Colonic mucosa (tissue), 4 donors: ENCODE results near the gene GAK. TPM values are rescaled to one million over a fixed set of nuclear protein-coding genes. Genes with fewer than 3 reads are reported as not detected.

Experiments used
- DNase-seq: peaks from one replicate; pipeline ENCODE4 v3.0.0-alpha.2; 2020
- H3K27ac ChIP-seq: fragments of 200-600 bp; one replicate; pipeline ENCODE4 v1.8.0; 2021
- H3K27me3 ChIP-seq: fragments of 200-600 bp; one replicate; pipeline ENCODE4 v1.8.0; 2021
- H3K36me3 ChIP-seq: fragments of 200-600 bp; one replicate; pipeline ENCODE4 v1.8.0; 2021
- H3K4me1 ChIP-seq: fragments of 200-600 bp; one replicate; pipeline ENCODE4 v1.8.0; 2021; ENCODE audit warnings: mild to moderate bottlenecking
- H3K4me3 ChIP-seq: fragments of 200-600 bp; one replicate; pipeline ENCODE4 v1.8.0; 2021
- H3K9ac ChIP-seq, 2 donors: one replicate each; pipeline ENCODE4 v1.7.0; 2013; ENCODE audit warnings: control low read depth in 2 of 2, low read depth in 2 of 2, low read length in 2 of 2
- H3K9me3 ChIP-seq: fragments of 200-600 bp; one replicate; pipeline ENCODE4 v1.8.0; 2021
- CTCF ChIP-seq: fragments of 200-600 bp; IDR thresholded peaks from one replicate; pipeline ENCODE4 v1.8.0; 2022; ENCODE audit warnings: antibody characterized with exemption, mild to moderate bottlenecking
- intact Hi-C: fragments of 100-400 bp; cut with DNase I; formaldehyde crosslinking; loops from one replicate; pipeline ENCODE4 v1.14.1; 2022
- total RNA-seq, 2 donors: library from RNA; stranded (reverse); fragmentation: NEBNext Ultra II Directional in 1 of 2; extraction: Animal tissue kit (Norgen Biotek cat#: 25700) in 1 of 2; gene quantifications; one replicate each; pipeline ENCODE4 v1.2.1, GENCODE V29; 2021
- donor health status: healthy.
- donor health status: DM: no; HTN: no; CAD: no.
- donor health status: DM: no; HTN: no; CAD: no.

The GAK gene
- total RNA-seq, 2 donors from 2014 or later: 198 to 266 TPM

- intact Hi-C loops: no loop called here
- Histone ChIP-seq H3K36me3 (peaks cover 5% of the 10 kb centered on the region), H3K27ac (no peak overlapping the region), H3K4me3 (no peak overlapping the region), H3K4me1 (no peaks in the 10 kb centered on the region), H3K9ac (no peak overlapping the region), H3K27me3 (no peaks in the 10 kb centered on the region), H3K9me3 (no peaks in the 10 kb centered on the region)
- no peak for DNase-seq
- no peak for TF ChIP-seq CTCF
Observed at GRCh38 chr4:844752-845232, 87.3 kb downstream of the GAK start.

- no peak for TF ChIP-seq CTCF
Observed at GRCh38 chr4:839675-840443, 92.3 kb downstream of the GAK start.

GRCh38 chr4:837772-838171 is 94.3 kb downstream of the GAK start:
- no peak overlapping the region for H3K27ac ChIP-seq
- no peak for DNase-seq

More at GRCh38 chr4:839675-840443, 92.3 kb downstream of the GAK start:
- Histone ChIP-seq H3K4me3 (no peak overlapping the region), H3K9ac (no peak overlapping the region), H3K4me1 (no peaks in the 10 kb centered on the region), H3K9me3 (no peaks in the 10 kb centered on the region), H3K27ac (no peak overlapping the region), H3K27me3 (no peaks in the 10 kb centered on the region), H3K36me3 (no peaks in the 10 kb centered on the region)
- intact Hi-C loops: no loop called here
- no peak for DNase-seq

GRCh38 chr4:836750-837301 is 95.3 kb downstream of the GAK start:
- TF ChIP-seq CTCF: no peak
- intact Hi-C loops: no loop called here
- Histone ChIP-seq H3K4me1 (no peaks in the 10 kb centered on the region), H3K9me3 (no peaks in the 10 kb centered on the region), H3K4me3 (no peak overlapping the region), H3K36me3 (no peaks in the 10 kb centered on the region), H3K27me3 (no peaks in the 10 kb centered on the region), H3K9ac (no peak overlapping the region), H3K27ac (no peak overlapping the region)
- DNase-seq: no peak

More at GRCh38 chr4:837772-838171, 94.3 kb downstream of the GAK start:
- Histone ChIP-seq H3K9ac (no peak overlapping the region), H3K36me3 (no peaks in the 10 kb centered on the region), H3K4me1 (no peaks in the 10 kb centered on the region), H3K27me3 (no peaks in the 10 kb centered on the region), H3K4me3 (no peak overlapping the region), H3K9me3 (no peaks in the 10 kb centered on the region)
- no peak for TF ChIP-seq CTCF
- intact Hi-C loops: no loop called here

- intact Hi-C loops: no loop called here
- DNase-seq: no peak
- no peaks in the 10 kb centered on the region for H3K36me3 ChIP-seq
Observed at GRCh38 chr4:836003-836511, 96.1 kb downstream of the GAK start.

More at GRCh38 chr4:836003-836511, 96.1 kb downstream of the GAK start:
- H3K9ac ChIP-seq: no peak overlapping the region
- no peaks in the 10 kb centered on the region for H3K9me3 ChIP-seq
- no peaks in the 10 kb centered on the region for H3K27me3 ChIP-seq
- H3K4me1 ChIP-seq: no peaks in the 10 kb centered on the region
- H3K4me3 ChIP-seq: no peak overlapping the region
- H3K27ac ChIP-seq: no peak overlapping the region
- TF ChIP-seq CTCF: no peak
